Measurements from ENCODE around the gene CCDC27. TPM values are rescaled to one million over a fixed set of nuclear protein-coding genes. Genes with fewer than 3 reads are reported as not detected.

Gene CCDC27
- total RNA-seq, 1 donor from 2014 or later: not detected

DNA sequence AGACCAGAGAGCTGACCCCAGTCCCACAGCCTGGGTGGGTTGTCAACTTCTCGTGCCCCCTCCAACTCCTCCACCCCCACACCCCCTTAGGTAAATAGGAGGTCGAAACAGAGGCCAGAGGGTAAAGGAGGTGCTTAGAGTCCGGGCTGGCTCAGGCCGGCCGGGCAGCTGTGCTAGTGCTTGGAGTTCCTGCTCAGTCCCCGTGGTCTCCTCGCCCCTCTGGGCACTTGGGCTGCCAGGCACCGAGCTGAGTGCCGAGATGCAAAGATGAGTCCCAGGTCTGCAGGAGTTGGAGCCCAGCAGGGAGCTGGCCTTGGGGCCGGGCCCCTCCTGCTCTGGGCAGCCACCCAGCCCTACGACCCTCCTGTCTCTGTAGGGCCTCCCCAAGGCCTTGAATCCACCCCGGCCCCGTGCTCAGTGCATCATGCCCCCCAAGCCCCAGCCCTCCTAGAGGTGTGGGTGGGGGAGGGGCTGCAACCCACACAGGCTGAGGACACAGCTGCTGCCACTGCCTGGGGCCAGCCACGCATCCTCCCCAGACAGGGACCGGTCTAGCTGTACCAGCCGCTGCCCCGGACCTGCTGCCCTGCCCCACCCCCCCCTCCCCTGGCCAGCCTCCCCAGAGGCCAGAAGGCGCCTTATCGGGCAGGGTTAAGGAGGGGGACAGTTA, 22.2 kb downstream of the CCDC27 start:
- Mint-ChIP-seq H3K27me3 (ENCODE audit: low read depth, unreplicated experiment) (peaks cover 6% of the 10 kb centered on the region), H3K9me3 (ENCODE audit: unreplicated experiment) (no peaks in the 10 kb centered on the region), H3K27ac (ENCODE audit: unreplicated experiment) (no peak overlapping the region), H3K4me1 (ENCODE audit: low read depth, unreplicated experiment) (peaks cover 6% of the 10 kb centered on the region), H3K36me3 (ENCODE audit: low read depth, unreplicated experiment) (no peaks in the 10 kb centered on the region), H3K4me3 (ENCODE audit: unreplicated experiment) (no peak overlapping the region)
- TF ChIP-seq CTCF (IDR thresholded peaks at IDR 0.05; ENCODE audit: insufficient read depth, low read depth, low read length): no peak
- TF ChIP-seq EZH2 (IDR thresholded peaks at IDR 0.05; ENCODE audit: insufficient read depth, low read length): no peak
- no peaks in the 10 kb centered on the region for H3K79me2 ChIP-seq (ENCODE audit: insufficient read depth, low read length)
- no peak for FAIRE-seq
- no peak overlapping the region for H3K4me2 ChIP-seq (ENCODE audit: low read length)
- H3K27ac ChIP-seq (ENCODE audit: low read depth, low read length): no peak overlapping the region
- no peaks in the 10 kb centered on the region for H3K36me3 ChIP-seq (ENCODE audit: insufficient read depth, low read length)
- H3K4me3 ChIP-seq (ENCODE audit: insufficient read depth, low read depth, low read length): no peak overlapping the region
- no peaks in the 10 kb centered on the region for H3K27me3 ChIP-seq (ENCODE audit: insufficient read depth, low read length)
- DNase-seq (ENCODE audit: low read depth): no peak
- peaks cover 18% of the 10 kb centered on the region for H3K4me1 ChIP-seq (ENCODE audit: insufficient read depth, low read length)
- peaks cover 7% of the 10 kb centered on the region for H4K20me1 ChIP-seq (ENCODE audit: insufficient read depth, low read length)
- no peak overlapping the region for H3K9ac ChIP-seq (ENCODE audit: low read length)
- H3K9me3 ChIP-seq (ENCODE audit: insufficient read depth, low read depth, low read length): no peaks in the 10 kb centered on the region
- H2AFZ ChIP-seq (ENCODE audit: low read depth, low read length): no peak overlapping the region

DNA sequence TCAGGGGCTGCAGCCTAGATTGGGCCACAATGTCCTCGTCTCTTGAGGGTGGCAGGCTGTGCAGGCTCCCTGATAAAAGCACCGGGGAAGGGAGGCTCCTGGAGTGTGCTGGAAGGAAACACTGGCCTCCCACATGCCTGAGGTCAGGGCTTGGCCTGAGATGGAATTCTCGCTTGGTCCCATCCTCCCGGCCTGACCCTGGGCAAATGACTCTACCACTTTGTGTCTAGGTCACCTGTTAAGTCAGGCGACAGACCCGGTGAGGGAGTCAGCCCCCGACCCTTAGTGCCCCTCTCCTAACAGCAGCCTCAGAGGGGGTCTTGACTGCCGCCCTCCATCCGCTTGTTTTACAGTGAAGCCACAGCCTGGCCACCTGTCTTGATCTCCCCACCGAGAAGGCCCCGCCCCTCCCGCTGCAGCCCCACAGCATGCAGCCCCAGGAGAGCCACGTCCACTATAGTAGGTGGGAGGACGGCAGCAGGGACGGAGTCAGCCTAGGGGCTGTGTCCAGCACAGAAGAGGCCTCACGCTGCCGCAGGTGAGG, 22.8 kb downstream of the CCDC27 start:
- peaks cover 6% of the 10 kb centered on the region for H3K27me3 Mint-ChIP-seq (ENCODE audit: low read depth, unreplicated experiment)
- Histone ChIP-seq H3K4me1 (ENCODE audit: insufficient read depth, low read length) (peaks cover 18% of the 10 kb centered on the region), H2AFZ (ENCODE audit: low read depth, low read length) (no peak overlapping the region), H3K36me3 (ENCODE audit: insufficient read depth, low read length) (peaks cover 3% of the 10 kb centered on the region), H3K4me3 (ENCODE audit: insufficient read depth, low read depth, low read length) (no peak overlapping the region), H3K9ac (ENCODE audit: low read length) (no peak overlapping the region), H3K79me2 (ENCODE audit: insufficient read depth, low read length) (no peaks in the 10 kb centered on the region), H3K27ac (ENCODE audit: low read depth, low read length) (no peak overlapping the region), H3K27me3 (ENCODE audit: insufficient read depth, low read length) (no peaks in the 10 kb centered on the region), H3K4me2 (ENCODE audit: low read length) (peak overlapping the region; percentile 46), H4K20me1 (ENCODE audit: insufficient read depth, low read length) (peaks cover 7% of the 10 kb centered on the region), H3K9me3 (ENCODE audit: insufficient read depth, low read depth, low read length) (no peaks in the 10 kb centered on the region)
- no peak for TF ChIP-seq EZH2 (IDR thresholded peaks at IDR 0.05; ENCODE audit: insufficient read depth, low read length)
- TF ChIP-seq CTCF (IDR thresholded peaks at IDR 0.05; ENCODE audit: insufficient read depth, low read depth, low read length): no peak
- peaks cover 6% of the 10 kb centered on the region for H3K4me1 Mint-ChIP-seq (ENCODE audit: low read depth, unreplicated experiment)
- no peaks in the 10 kb centered on the region for H3K9me3 Mint-ChIP-seq (ENCODE audit: unreplicated experiment)
- peak overlapping the region; percentile 53 for H3K27ac Mint-ChIP-seq (ENCODE audit: unreplicated experiment)
- peaks cover 3% of the 10 kb centered on the region for H3K36me3 Mint-ChIP-seq (ENCODE audit: low read depth, unreplicated experiment)
- FAIRE-seq (no peak), DNase-seq (ENCODE audit: low read depth) (no peak)
- peak overlapping the region; percentile 64 for H3K4me3 Mint-ChIP-seq (ENCODE audit: unreplicated experiment)
